MCF 10A (cell line): ENCODE results near the gene CIB2. TPM values are rescaled to one million over a fixed set of nuclear protein-coding genes. Genes with fewer than 3 reads are reported as not detected.
"Not testable (repeated sequence)": the region's sequence is repeated elsewhere in the genome, so short reads cannot be mapped to it uniquely, and the experiment has no call there.

Experiments
- BruUV-seq: library from RNA; stranded (reverse); fragments of 400-500 nt; replicated peaks from 2 replicates; lab custom pipeline; 2021; lab: Mats Ljungman, UMichigan
- CTCF ChIA-PET: fragments of 300-600 bp; sonication (Branson Sonifier 250); formaldehyde crosslinking; extraction: SDS; loops from one replicate; lab custom pipeline; 2021; ENCODE audit warnings: antibody characterized with exemption, inconsistent platforms; lab: Yijun Ruan, JAX
- POLR2A ChIA-PET: fragments of 300-600, 350-650 bp; sonication (Branson Sonifier 250); formaldehyde crosslinking; extraction: SDS; loops from one replicate; lab custom pipeline; 2020; ENCODE audit warnings: antibody characterized with exemption, inconsistent platforms; lab: Yijun Ruan, JAX
- DNase-seq: peaks from one replicate; pipeline ENCODE4 v3.0.0-alpha.2; 2018; ENCODE audit not compliant: unreplicated experiment
- H3K27ac Mint-ChIP-seq: one replicate; pipeline ENCODE4 v1.8.0; 2022; ENCODE audit warnings: mild to moderate bottlenecking, low read depth, mixed read lengths; ENCODE audit not compliant: unreplicated experiment
- H3K27me3 Mint-ChIP-seq: one replicate; pipeline ENCODE4 v1.8.0; 2022; ENCODE audit warnings: mixed read lengths; ENCODE audit not compliant: insufficient read depth, unreplicated experiment
- H3K36me3 Mint-ChIP-seq: one replicate; pipeline ENCODE4 v1.8.0; 2022; ENCODE audit warnings: mild to moderate bottlenecking, moderate library complexity, mixed read lengths; ENCODE audit not compliant: insufficient read depth, unreplicated experiment
- H3K4me1 Mint-ChIP-seq: one replicate; pipeline ENCODE4 v1.8.0; 2022; ENCODE audit warnings: mixed read lengths; ENCODE audit not compliant: insufficient read depth, unreplicated experiment
- H3K4me3 Mint-ChIP-seq: one replicate; pipeline ENCODE4 v1.8.0; 2022; ENCODE audit warnings: mild to moderate bottlenecking, moderate library complexity, mixed read lengths; ENCODE audit not compliant: unreplicated experiment
- H3K9me3 Mint-ChIP-seq: one replicate; pipeline ENCODE4 v1.8.0; 2022; ENCODE audit warnings: mixed read lengths; ENCODE audit not compliant: unreplicated experiment
- CTCF ChIP-seq: fragments of 200-600 bp; IDR thresholded peaks from one replicate; pipeline ENCODE4 v1.8.0; 2022; ENCODE audit warnings: antibody characterized with exemption, mild to moderate bottlenecking; ENCODE audit not compliant: unreplicated experiment
- intact Hi-C: fragments of 100-400 bp; cut with micrococcal nuclease; formaldehyde crosslinking; loops from 2 replicates; pipeline ENCODE4 v1.14.1; 2022
- total RNA-seq: library from RNA; stranded (reverse); gene quantifications from 2 replicates; pipeline ENCODE4 v1.2.3, GENCODE V29; 2022

The CIB2 gene
- total RNA-seq, 1 experiment from 2014 or later, result 0.30 TPM

GRCh38 chr15:78157203-78157602, 26.0 kb upstream of the CIB2 start:
- Mint-ChIP-seq H3K27me3 (no peaks in the 10 kb centered on the region), H3K4me1 (peaks cover 27% of the 10 kb centered on the region), H3K27ac (no peak overlapping the region), H3K36me3 (peaks cover 51% of the 10 kb centered on the region), H3K9me3 (no peaks in the 10 kb centered on the region), H3K4me3 (no peak overlapping the region)
- BruUV-seq, result no TSS peak
- POLR2A ChIA-PET, result interaction anchor here (0.7 to 4.0 kb wide), 6 partner anchors 9 to 163 kb away, joined by 3 to 28 read pairs (median 3); partner anchors contain the start of genes IDH3A and SKIC8
- DNase-seq, result no peak
- intact Hi-C loops, result no loop called here
- TF ChIP-seq CTCF, result no peak
- CTCF ChIA-PET, result interaction anchor here (1.1 to 2.2 kb wide), 2 partner anchors 34 to 83 kb away, joined by 3 to 10 read pairs; no protein-coding TSS in a partner anchor

- ChIA-PET POLR2A (interaction anchor here (0.8 to 4.0 kb wide), 6 partner anchors 9 to 162 kb away, joined by 3 to 28 read pairs (median 3); partner anchors contain the start of genes IDH3A and SKIC8), CTCF (interaction anchor here (0.6 to 2.2 kb wide), 4 partner anchors 20 to 84 kb away, joined by 3 to 10 read pairs (median 4); no protein-coding TSS in a partner anchor)
- no TSS peak for BruUV-seq
- Mint-ChIP-seq H3K27me3 (no peaks in the 10 kb centered on the region), H3K27ac (no peak overlapping the region), H3K4me3 (no peak overlapping the region), H3K9me3 (no peaks in the 10 kb centered on the region), H3K4me1 (peaks cover 27% of the 10 kb centered on the region), H3K36me3 (peaks cover 45% of the 10 kb centered on the region)
- DNase-seq, result peak; percentile 55
- no peak for TF ChIP-seq CTCF
- intact Hi-C loops, result no loop called here
These were observed 25.4 kb upstream of the CIB2 start for GRCh38 chr15:78156653-78157052.

- intact Hi-C loops, result no loop called here
- DNase-seq, result no peak
- Mint-ChIP-seq H3K4me3 (peak overlapping the region; percentile 7), H3K4me1 (peaks cover 35% of the 10 kb centered on the region), H3K9me3 (no peaks in the 10 kb centered on the region), H3K36me3 (peaks cover 45% of the 10 kb centered on the region), H3K27me3 (no peaks in the 10 kb centered on the region), H3K27ac (no peak overlapping the region)
- no TSS peak for BruUV-seq
- ChIA-PET CTCF (interaction anchor here (0.5 to 2.2 kb wide), 5 partner anchors 22 to 284 kb away, joined by 3 to 10 read pairs (median 4); no protein-coding TSS in a partner anchor), POLR2A (interaction anchor here (0.7 to 4.0 kb wide), 6 partner anchors 8 to 282 kb away, joined by 3 to 28 read pairs (median 3); partner anchors contain the start of genes IDH3A and IREB2)
- no peak for TF ChIP-seq CTCF
These were observed 24.2 kb upstream of the CIB2 start for GRCh38 chr15:78155355-78155939.

GRCh38 chr15:78154955-78155354, 23.7 kb upstream of the CIB2 start:
- Mint-ChIP-seq H3K4me3 (no peak overlapping the region), H3K27ac (no peak overlapping the region), H3K36me3 (peaks cover 40% of the 10 kb centered on the region), H3K9me3 (no peaks in the 10 kb centered on the region), H3K4me1 (peaks cover 38% of the 10 kb centered on the region), H3K27me3 (no peaks in the 10 kb centered on the region)
- POLR2A ChIA-PET, result interaction anchor here (0.8 to 4.0 kb wide), 4 partner anchors 7 to 283 kb away, joined by 3 to 28 read pairs (median 4); partner anchors contain the start of genes IDH3A and IREB2
- intact Hi-C loops, result no loop called here
- CTCF ChIA-PET, result interaction anchor here (1.0 to 2.2 kb wide), 2 partner anchors 23 to 86 kb away, joined by 5 to 10 read pairs; no protein-coding TSS in a partner anchor
- DNase-seq, result no peak
- TF ChIP-seq CTCF, result no peak
- no TSS peak for BruUV-seq

GRCh38 chr15:78151075-78151474, 19.8 kb upstream of the CIB2 start:
- ChIA-PET POLR2A (interaction anchor here (0.6 kb wide), 1 partner anchor 32 kb away, joined by 6 read pairs; no protein-coding TSS in a partner anchor), CTCF (interaction anchor here (1.7 to 2.2 kb wide), 2 partner anchors 20 to 89 kb away, joined by 5 to 10 read pairs; partner anchors contain the start of gene CIB2)
- H3K27me3 Mint-ChIP-seq, intact Hi-C loops, H3K9me3 Mint-ChIP-seq, BruUV-seq, DNase-seq: not testable (repeated sequence)
- Mint-ChIP-seq H3K36me3 (peaks cover 14% of the 10 kb centered on the region), H3K27ac (peak overlapping the region; percentile 90), H3K4me1 (peaks cover 46% of the 10 kb centered on the region), H3K4me3 (peak overlapping the region; percentile 92)
